GM23338 (cell line): ENCODE results near the gene STK38. TPM values are rescaled to one million over a fixed set of nuclear protein-coding genes. Genes with fewer than 3 reads are reported as not detected.

Experiments
- ATAC-seq: fragments of 200-7000 bp; cut with Tn5 transposase; 3 replicates; pipeline ENCODE4 v1.9.1; 2020
- DNase-seq: peaks from one replicate; pipeline ENCODE4 v3.0.0-alpha.2; 2015; ENCODE audit warnings: low spot score
- H2AFZ ChIP-seq: fragments of 200-600 bp; sonication (generic); 2 replicates; pipeline ENCODE4 v1.8.0; 2016; ENCODE audit warnings: antibody characterized with exemption, mild to moderate bottlenecking, moderate library complexity
- H3F3A ChIP-seq: fragments of 200-600 bp; sonication (generic); replicated peaks from 2 replicates; pipeline ENCODE4 v1.8.0; 2017; ENCODE audit warnings: antibody characterized with exemption, mixed run types, low read depth
- H3K27ac ChIP-seq: fragments of 200-600 bp; sonication (generic); 2 replicates; pipeline ENCODE4 v1.6.1; 2016; ENCODE audit warnings: low read depth
- H3K27me3 ChIP-seq: fragments of 200-600 bp; sonication (generic); 2 replicates; pipeline ENCODE4 v1.8.0; 2016; ENCODE audit warnings: mild to moderate bottlenecking, mixed run types, moderate library complexity; ENCODE audit not compliant: insufficient read depth
- H3K36me3 ChIP-seq: fragments of 200-600 bp; sonication (generic); 2 replicates; pipeline ENCODE4 v1.8.0; 2016; ENCODE audit warnings: mild to moderate bottlenecking; ENCODE audit not compliant: insufficient read depth
- H3K4me1 ChIP-seq: fragments of 200-600 bp; sonication (generic); 2 replicates; pipeline ENCODE4 v1.8.0; 2016; ENCODE audit warnings: mild to moderate bottlenecking, moderate library complexity; ENCODE audit not compliant: insufficient read depth
- H3K4me2 ChIP-seq: fragments of 200-600 bp; sonication (generic); 2 replicates; pipeline ENCODE4 v1.7.1; 2017; ENCODE audit warnings: mixed run types
- H3K4me3 ChIP-seq: fragments of 200-600 bp; sonication (generic); 2 replicates; pipeline ENCODE4 v1.6.1; 2016; ENCODE audit warnings: mixed run types
- H3K79me2 ChIP-seq: fragments of 200-600 bp; sonication (generic); replicated peaks from 2 replicates; pipeline ENCODE4 v1.8.0; 2017; ENCODE audit warnings: mild to moderate bottlenecking; ENCODE audit not compliant: insufficient read depth
- H3K9me2 ChIP-seq: fragments of 200-600 bp; sonication (generic); 2 replicates; pipeline ENCODE4 v1.8.0; 2017; ENCODE audit not compliant: insufficient read depth
- H4K20me1 ChIP-seq: fragments of 200-600 bp; sonication (generic); replicated peaks from 2 replicates; pipeline ENCODE4 v1.8.0; 2017; ENCODE audit warnings: mild to moderate bottlenecking; ENCODE audit not compliant: insufficient read depth
- H3K27ac Mint-ChIP-seq: 2 replicates; pipeline ENCODE4 v1.8.0; 2020; ENCODE audit warnings: inconsistent platforms, mild to moderate bottlenecking, moderate library complexity, mixed read lengths
- H3K27me3 Mint-ChIP-seq: 3 replicates; pipeline ENCODE4 v1.8.0; 2022; ENCODE audit warnings: low read depth, mild to moderate bottlenecking, moderate library complexity, mixed read lengths, inconsistent platforms; ENCODE audit not compliant: insufficient read depth, poor library complexity
- H3K36me3 Mint-ChIP-seq: 3 replicates; pipeline ENCODE4 v1.8.0; 2021; ENCODE audit warnings: low read depth, mild to moderate bottlenecking, inconsistent platforms, moderate library complexity, mixed read lengths
- H3K4me1 Mint-ChIP-seq: 3 replicates; pipeline ENCODE4 v1.8.0; 2020; ENCODE audit warnings: mild to moderate bottlenecking, inconsistent platforms, mixed read lengths
- H3K4me3 Mint-ChIP-seq: 3 replicates; pipeline ENCODE4 v1.8.0; 2021; ENCODE audit warnings: moderate library complexity, mild to moderate bottlenecking, inconsistent platforms, mixed read lengths
- H3K9me3 Mint-ChIP-seq: 3 replicates; pipeline ENCODE4 v1.8.0; 2020; ENCODE audit warnings: moderate library complexity, mild to moderate bottlenecking, inconsistent platforms, mixed read lengths
- CREB1 ChIP-seq: fragments of 250-450 bp; sonication (Bioruptor Pico); IDR thresholded peaks from 2 replicates; pipeline ENCODE4 v1.5.0; 2020; ENCODE audit warnings: low read depth, mild to moderate bottlenecking, moderate library complexity
- CTCF ChIP-seq, 2 experiments: fragments of 200-600 bp in 1 of 2; sonication (generic) in 1 of 2; conservative IDR thresholded peaks; 2 replicates each; pipeline versions ENCODE4 v1.5.1 to v1.6.1; 2016 to 2017; ENCODE audit warnings: antibody characterized with exemption in 2 of 2, low read depth in 2 of 2, mild to moderate bottlenecking in 2 of 2, moderate library complexity in 1 of 2
- EZH2 ChIP-seq: fragments of 200-600 bp; sonication (generic); IDR thresholded peaks from one replicate; pipeline ENCODE4 v1.8.0; 2017; ENCODE audit warnings: antibody characterized with exemption, mild to moderate bottlenecking, low read depth; ENCODE audit not compliant: unreplicated experiment
- EZH2phosphoT487 ChIP-seq: fragments of 200-600 bp; sonication (generic); IDR thresholded peaks from one replicate; pipeline ENCODE4 v1.8.1; 2018; ENCODE audit warnings: antibody characterized with exemption; ENCODE audit not compliant: unreplicated experiment
- NANOG ChIP-seq: IDR thresholded peaks from 2 replicates; pipeline ENCODE4 v1.6.1; 2016; ENCODE audit warnings: antibody characterized with exemption, borderline replicate concordance
- POLR2AphosphoS5 ChIP-seq: IDR thresholded peaks from 2 replicates; pipeline ENCODE4 v1.6.1; 2016; ENCODE audit warnings: antibody characterized with exemption, low read depth
- STAT1 ChIP-seq: IDR thresholded peaks from one replicate; pipeline ENCODE4 v1.6.1; 2016; ENCODE audit warnings: antibody characterized with exemption; ENCODE audit not compliant: unreplicated experiment
- ZNF114 ChIP-seq: fragments of 250-450 bp; sonication (Bioruptor Pico); IDR thresholded peaks from 2 replicates; pipeline ENCODE4 v1.5.0; 2020; ENCODE audit warnings: mild to moderate bottlenecking, moderate library complexity
- ZNF331 ChIP-seq: fragments of 250-450 bp; sonication (Bioruptor Pico); IDR thresholded peaks from 2 replicates; pipeline ENCODE4 v1.5.0; 2020; ENCODE audit warnings: low read depth, mild to moderate bottlenecking, moderate library complexity
- polyA plus RNA-seq: library from polyadenylated mRNA; unstranded; fragments of >200 nt; fragmentation: Nextera tagmentation; extraction: Ambion mirVana; gene quantifications from 2 replicates; pipeline ENCODE4 v1.2.1, GENCODE V29; 2016
- total RNA-seq: library from RNA; depleted of rRNA; stranded (reverse); fragments of >200 nt; shearing (Covaris generic); gene quantifications from 2 replicates; pipeline ENCODE4 v1.2.3, GENCODE V29; 2014
- TF ChIP-seq, protein P1 (sequence below): IDR thresholded peaks from 2 replicates; pipeline ENCODE4 v1.6.1; 2016; ENCODE audit warnings: antibody characterized with exemption
- TF ChIP-seq, protein P2 (sequence below): IDR thresholded peaks from one replicate; pipeline ENCODE4 v1.6.1; 2018; ENCODE audit warnings: antibody characterized with exemption; ENCODE audit not compliant: unreplicated experiment

Gene STK38
- total and polyA plus RNA-seq, 2 experiments from 2014 or later: 10.8 to 17.4 TPM

GRCh38 chr6:36586606-36587005 lies 39.3 kb upstream of the STK38 start:
- Histone ChIP-seq H4K20me1 (no peaks in the 10 kb centered on the region), H2AFZ (no peak overlapping the region), H3K4me2 (no peak overlapping the region), H3K36me3 (no peaks in the 10 kb centered on the region), H3F3A (no peaks in the 10 kb centered on the region), H3K9me2 (no peaks in the 10 kb centered on the region), H3K4me1 (no peaks in the 10 kb centered on the region), H3K27me3 (no peaks in the 10 kb centered on the region), H3K4me3 (no peak overlapping the region), H3K27ac (no peak overlapping the region), H3K79me2 (no peaks in the 10 kb centered on the region)
- ATAC-seq: no peak
- Mint-ChIP-seq H3K36me3 (no peaks in the 10 kb centered on the region), H3K4me3 (no peak overlapping the region), H3K27ac (no peak overlapping the region), H3K9me3 (no peaks in the 10 kb centered on the region), H3K27me3 (peaks cover 2% of the 10 kb centered on the region), H3K4me1 (no peaks in the 10 kb centered on the region)
- TF ChIP-seq EZH2: no peak
- TF ChIP-seq ZNF114 (CRISPR knock-in tag): no peak
- DNase-seq: no peak

- Mint-ChIP-seq H3K4me1 (peaks cover 6% of the 10 kb centered on the region), H3K4me3 (no peak overlapping the region), H3K27me3 (peaks cover 9% of the 10 kb centered on the region), H3K27ac (no peak overlapping the region), H3K9me3 (no peaks in the 10 kb centered on the region), H3K36me3 (no peaks in the 10 kb centered on the region)
- Histone ChIP-seq H3K4me1 (no peaks in the 10 kb centered on the region), H3K79me2 (no peaks in the 10 kb centered on the region), H3K27ac (no peak overlapping the region), H3K27me3 (no peaks in the 10 kb centered on the region), H3K4me2 (no peak overlapping the region), H3K36me3 (no peaks in the 10 kb centered on the region), H3K9me2 (no peaks in the 10 kb centered on the region), H3F3A (0 out of 2 replicates have a peak, but pooled peaks cover 4% of the 10 kb centered on the region), H2AFZ (no peak overlapping the region), H3K4me3 (no peak overlapping the region), H4K20me1 (no peaks in the 10 kb centered on the region)
- DNase-seq (no peak), ATAC-seq (no peak)
- TF ChIP-seq CTCF (conservative IDR thresholded peaks at IDR 0.05; ENCODE audit: low read depth in 2 of 2) (no peak), CREB1 (CRISPR knock-in tag) (no peak), ZNF331 (CRISPR knock-in tag) (no peak)
Measured at GRCh38 chr6:36581716-36582115, 34.4 kb upstream of the STK38 start.

DNA sequence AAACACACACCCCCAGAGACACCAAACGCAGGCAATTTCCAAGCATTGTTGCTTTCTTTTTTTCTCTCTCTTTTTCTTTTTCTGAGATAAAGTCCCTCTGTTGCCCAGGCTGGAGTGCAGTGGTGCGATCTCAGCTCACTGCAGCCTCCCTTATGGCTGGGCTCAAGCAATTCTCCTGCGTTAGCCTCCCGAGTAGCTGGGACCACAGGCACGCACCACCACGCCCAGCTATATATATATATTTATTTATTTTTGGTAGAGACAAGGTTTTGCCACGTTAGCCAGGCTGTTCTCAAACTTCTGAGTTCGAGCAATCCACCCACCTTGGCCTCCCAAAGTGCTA lies 32.9 kb upstream of the STK38 start:
- peak; percentile 12; the same call in 2 of the 3 replicates for ATAC-seq
- Histone ChIP-seq H3K36me3 (no peaks in the 10 kb centered on the region), H3F3A (0 out of 2 replicates have a peak, but pooled peaks cover 4% of the 10 kb centered on the region), H3K79me2 (no peaks in the 10 kb centered on the region), H3K9me2 (no peaks in the 10 kb centered on the region), H3K27ac (no peak overlapping the region), H4K20me1 (no peaks in the 10 kb centered on the region), H3K27me3 (no peaks in the 10 kb centered on the region), H3K4me3 (no peak overlapping the region), H2AFZ (peak overlapping the region; percentile 1; the same call in 1 of the 2 replicates), H3K4me1 (no peaks in the 10 kb centered on the region), H3K4me2 (no peak overlapping the region)
- H3K27ac Mint-ChIP-seq: peak overlapping the region; percentile 57; the same call in 1 of the 2 replicates
- H3K4me3 Mint-ChIP-seq: no peak overlapping the region
- peaks cover 9% of the 10 kb centered on the region for H3K27me3 Mint-ChIP-seq
- peaks cover 6% of the 10 kb centered on the region for H3K4me1 Mint-ChIP-seq
- H3K9me3 Mint-ChIP-seq: no peaks in the 10 kb centered on the region
- no peaks in the 10 kb centered on the region for H3K36me3 Mint-ChIP-seq
- DNase-seq: no peak
- TF ChIP-seq CTCF (conservative IDR thresholded peaks at IDR 0.05; ENCODE audit: low read depth in 2 of 2) (no peak), EZH2phosphoT487 (no peak), STAT1 (no peak), NANOG (no peak), EZH2 (no peak), POLR2AphosphoS5 (no peak), ZNF331 (CRISPR knock-in tag) (no peak), ZNF114 (CRISPR knock-in tag) (no peak), CREB1 (CRISPR knock-in tag) (no peak)
- TF ChIP-seq, protein P1, sequence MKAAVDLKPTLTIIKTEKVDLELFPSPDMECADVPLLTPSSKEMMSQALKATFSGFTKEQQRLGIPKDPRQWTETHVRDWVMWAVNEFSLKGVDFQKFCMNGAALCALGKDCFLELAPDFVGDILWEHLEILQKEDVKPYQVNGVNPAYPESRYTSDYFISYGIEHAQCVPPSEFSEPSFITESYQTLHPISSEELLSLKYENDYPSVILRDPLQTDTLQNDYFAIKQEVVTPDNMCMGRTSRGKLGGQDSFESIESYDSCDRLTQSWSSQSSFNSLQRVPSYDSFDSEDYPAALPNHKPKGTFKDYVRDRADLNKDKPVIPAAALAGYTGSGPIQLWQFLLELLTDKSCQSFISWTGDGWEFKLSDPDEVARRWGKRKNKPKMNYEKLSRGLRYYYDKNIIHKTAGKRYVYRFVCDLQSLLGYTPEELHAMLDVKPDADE: no peak
- TF ChIP-seq, protein P2, sequence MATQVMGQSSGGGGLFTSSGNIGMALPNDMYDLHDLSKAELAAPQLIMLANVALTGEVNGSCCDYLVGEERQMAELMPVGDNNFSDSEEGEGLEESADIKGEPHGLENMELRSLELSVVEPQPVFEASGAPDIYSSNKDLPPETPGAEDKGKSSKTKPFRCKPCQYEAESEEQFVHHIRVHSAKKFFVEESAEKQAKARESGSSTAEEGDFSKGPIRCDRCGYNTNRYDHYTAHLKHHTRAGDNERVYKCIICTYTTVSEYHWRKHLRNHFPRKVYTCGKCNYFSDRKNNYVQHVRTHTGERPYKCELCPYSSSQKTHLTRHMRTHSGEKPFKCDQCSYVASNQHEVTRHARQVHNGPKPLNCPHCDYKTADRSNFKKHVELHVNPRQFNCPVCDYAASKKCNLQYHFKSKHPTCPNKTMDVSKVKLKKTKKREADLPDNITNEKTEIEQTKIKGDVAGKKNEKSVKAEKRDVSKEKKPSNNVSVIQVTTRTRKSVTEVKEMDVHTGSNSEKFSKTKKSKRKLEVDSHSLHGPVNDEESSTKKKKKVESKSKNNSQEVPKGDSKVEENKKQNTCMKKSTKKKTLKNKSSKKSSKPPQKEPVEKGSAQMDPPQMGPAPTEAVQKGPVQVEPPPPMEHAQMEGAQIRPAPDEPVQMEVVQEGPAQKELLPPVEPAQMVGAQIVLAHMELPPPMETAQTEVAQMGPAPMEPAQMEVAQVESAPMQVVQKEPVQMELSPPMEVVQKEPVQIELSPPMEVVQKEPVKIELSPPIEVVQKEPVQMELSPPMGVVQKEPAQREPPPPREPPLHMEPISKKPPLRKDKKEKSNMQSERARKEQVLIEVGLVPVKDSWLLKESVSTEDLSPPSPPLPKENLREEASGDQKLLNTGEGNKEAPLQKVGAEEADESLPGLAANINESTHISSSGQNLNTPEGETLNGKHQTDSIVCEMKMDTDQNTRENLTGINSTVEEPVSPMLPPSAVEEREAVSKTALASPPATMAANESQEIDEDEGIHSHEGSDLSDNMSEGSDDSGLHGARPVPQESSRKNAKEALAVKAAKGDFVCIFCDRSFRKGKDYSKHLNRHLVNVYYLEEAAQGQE: no peak
